HG03108 (cell line): ENCODE results near the gene RAB19.
"Not testable (repeated sequence)": the region's sequence is repeated elsewhere in the genome, so short reads cannot be mapped to it uniquely, and the experiment has no call there.

Experiments used
- ATAC-seq: cut with Tn5 transposase; IDR thresholded peaks from one replicate; pipeline ENCODE4 v1.9.1; 2021; ENCODE audit warnings: moderate library complexity; ENCODE audit not compliant: unreplicated experiment

RAB19 gene

GRCh38 chr7:140400381-140400780 lies 3.5 kb upstream of the RAB19 start:
- ATAC-seq: no peak

- no peak for ATAC-seq
Observed at GRCh38 chr7:140402178-140402835, 1.6 kb upstream of the RAB19 start.

GRCh38 chr7:140404565-140405065 lies 757 bp downstream of the RAB19 start:
- ATAC-seq: no peak

GRCh38 chr7:140415361-140415760 lies 11.5 kb downstream of the RAB19 start:
- ATAC-seq: no peak

GRCh38 chr7:140415816-140416215 lies 12.0 kb downstream of the RAB19 start:
- ATAC-seq: not testable (repeated sequence)

GRCh38 chr7:140416560-140416959 lies 12.7 kb downstream of the RAB19 start:
- ATAC-seq: no peak

GRCh38 chr7:140417456-140418155 lies 13.7 kb downstream of the RAB19 start:
- ATAC-seq: no peak

GRCh38 chr7:140418156-140418472 lies 14.3 kb downstream of the RAB19 start:
- not testable (repeated sequence) for ATAC-seq

GRCh38 chr7:140418653-140419052 lies 14.8 kb downstream of the RAB19 start:
- no peak for ATAC-seq

GRCh38 chr7:140421521-140421920 lies 17.7 kb downstream of the RAB19 start:
- no peak for ATAC-seq

- no peak for ATAC-seq
Observed at GRCh38 chr7:140423501-140423900, 19.6 kb downstream of the RAB19 start.

- no peak for ATAC-seq
Observed at GRCh38 chr7:140425718-140426117, 21.9 kb downstream of the RAB19 start.

GRCh38 chr7:140426130-140426529 lies 22.3 kb downstream of the RAB19 start:
- ATAC-seq: no peak

- no peak for ATAC-seq
Observed at GRCh38 chr7:140433396-140433795, 29.5 kb downstream of the RAB19 start.

- ATAC-seq: no peak
Observed at GRCh38 chr7:140435252-140435895, 31.5 kb downstream of the RAB19 start.

- ATAC-seq: no peak
Observed at GRCh38 chr7:140439359-140439758, 35.5 kb downstream of the RAB19 start.

GRCh38 chr7:140440593-140440992 lies 36.7 kb downstream of the RAB19 start:
- no peak for ATAC-seq

- no peak for ATAC-seq
Observed at GRCh38 chr7:140441519-140441918, 37.7 kb downstream of the RAB19 start.

GRCh38 chr7:140446467-140446866 lies 42.6 kb downstream of the RAB19 start:
- ATAC-seq: no peak

GRCh38 chr7:140447841-140448240 lies 44.0 kb downstream of the RAB19 start:
- no peak for ATAC-seq

- ATAC-seq: no peak
Observed at GRCh38 chr7:140448781-140449480, 45.1 kb downstream of the RAB19 start.
